Body of pancreas (tissue), 4 donors: ENCODE measurements around the gene CCDC124. TPM values are rescaled to one million over a fixed set of nuclear protein-coding genes. Genes with fewer than 3 reads are reported as not detected.

Experiments
- ATAC-seq: fragments of 150-250 bp; one replicate; pipeline ENCODE4 v1.9.1; 2016
- DNase-seq, 4 donors: peaks; one replicate each; pipeline ENCODE4 v3.0.0-alpha.2; 2019
- H3K27ac ChIP-seq, 4 donors: fragments of 200-600 bp; sonication (generic); 1 replicate in 3 of 4; 2 replicates in 1 of 4; pipeline versions ENCODE4 v1.5.1 to v1.6.1; 2016 to 2019; ENCODE audit warnings: mild to moderate bottlenecking in 1 of 4, mixed read lengths in 1 of 4, moderate library complexity in 1 of 4
- H3K27me3 ChIP-seq, 2 donors: fragments of 200-600 bp; sonication (generic); one replicate each; pipeline ENCODE4 v1.6.0; 2016; ENCODE audit warnings: mild to moderate bottlenecking in 1 of 2
- H3K36me3 ChIP-seq, 2 donors: fragments of 200-600 bp; sonication (generic); replicated peaks in 1 of 2; 2 replicates each; pipeline ENCODE4 v1.5.1; 2016; ENCODE audit warnings: low read depth in 2 of 2; ENCODE audit not compliant: insufficient read depth in 1 of 2
- H3K4me1 ChIP-seq: fragments of 200-600 bp; sonication (generic); one replicate; pipeline ENCODE4 v1.6.0; 2016
- H3K4me3 ChIP-seq, 2 donors: fragments of 200-600 bp; sonication (generic); 1 replicate in 1 of 2; 2 replicates in 1 of 2; pipeline ENCODE4 v1.5.1; 2016 to 2019
- H3K9me3 ChIP-seq, 3 donors: fragments of 200-600 bp; sonication (generic); 1 replicate in 2 of 3; 2 replicates in 1 of 3; pipeline ENCODE4 v1.5.1; 2016
- POLR2A ChIP-seq, 3 donors: fragments of 450-650 bp; IDR thresholded peaks; one replicate each; pipeline ENCODE4 v1.6.1; 2016; ENCODE audit warnings: antibody characterized with exemption in 3 of 3, mild to moderate bottlenecking in 2 of 3
- WGBS, 2 donors: methylation state at CpG; one replicate each; pipeline ENCODE4 v1.1.5; 2017; 5-methylcytosine and 5-hydroxymethylcytosine counted together
- intact Hi-C: fragments of 100-400 bp; cut with DNase I; formaldehyde crosslinking; loops from one replicate; pipeline ENCODE4 v1.15.1; 2023
- total RNA-seq, 2 donors: library from RNA; depleted of rRNA; stranded (reverse); fragments of >200 nt; gene quantifications; one replicate each; pipeline ENCODE4 v1.1.0, GENCODE V29; 2016
- TF ChIP-seq, protein P1 (sequence below), 7 experiments: fragments of 450-650 bp in 4 of 7; fragments of 200-600 bp in 3 of 7; sonication (generic) in 3 of 7; IDR thresholded peaks; one replicate each; pipeline ENCODE4 v1.5.1; 2016 to 2019; ENCODE audit warnings: antibody characterized with exemption in 7 of 7

Gene CCDC124
- total RNA-seq, 2 donors from 2014 or later: 25.2 to 84.0 TPM

DNA sequence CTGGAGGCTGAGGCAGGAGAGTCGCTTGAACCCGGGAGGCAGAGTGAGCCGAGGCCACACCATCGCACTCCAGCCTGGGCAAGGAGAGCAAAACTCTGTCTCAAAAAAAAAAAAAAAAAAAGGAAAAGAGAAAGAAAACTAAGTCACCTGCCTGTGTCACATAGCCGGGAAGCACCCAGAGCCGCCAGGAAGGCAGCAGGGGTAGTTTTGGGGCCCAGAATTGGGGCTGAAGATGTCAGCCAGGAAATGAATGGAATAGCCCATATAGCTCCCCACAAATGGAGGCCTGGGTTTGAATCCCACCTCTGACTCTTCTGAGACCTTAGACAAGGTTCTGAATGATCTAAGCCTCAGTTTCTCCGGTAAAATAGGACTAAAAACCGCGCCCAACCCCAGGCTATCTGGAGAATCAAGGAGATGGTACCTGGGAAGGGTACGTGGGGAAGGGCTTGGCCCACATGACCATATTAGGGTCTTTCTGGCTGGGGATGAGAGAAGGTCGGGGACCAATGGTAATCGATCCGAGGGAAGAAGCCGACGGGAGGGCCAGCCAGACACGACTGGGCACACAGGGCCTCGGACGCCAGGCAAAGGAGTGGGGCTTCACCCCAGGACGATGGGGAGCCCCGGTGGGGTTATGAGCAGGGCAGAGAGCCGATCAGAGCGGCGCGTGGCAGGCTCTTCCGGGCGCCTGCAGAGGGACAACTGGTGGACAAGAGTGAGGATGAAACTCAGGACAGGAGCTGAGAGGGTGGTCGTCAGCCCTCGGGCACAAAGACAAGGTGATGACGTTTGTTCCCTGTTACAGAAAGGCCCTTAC is 14.4 kb downstream of the CCDC124 start:
- ATAC-seq (peak; percentile 36), DNase-seq (peak in 3 of 4 donors; percentile 18 to 37 (median 29))
- Histone ChIP-seq H3K4me3 (peak overlapping the region in 1 of 2 donors; percentile 15), H3K9me3 (no peaks in the 10 kb centered on the region), H3K27ac (peak overlapping the region in 3 of 4 donors; percentile 45 to 61 (median 46)), H3K4me1 (peaks cover 41% of the 10 kb centered on the region), H3K36me3 (no peaks in the 10 kb centered on the region), H3K27me3 (peaks cover 0 to 23% of the 10 kb centered on the region in 2 donors)
- TF ChIP-seq, protein P1, sequence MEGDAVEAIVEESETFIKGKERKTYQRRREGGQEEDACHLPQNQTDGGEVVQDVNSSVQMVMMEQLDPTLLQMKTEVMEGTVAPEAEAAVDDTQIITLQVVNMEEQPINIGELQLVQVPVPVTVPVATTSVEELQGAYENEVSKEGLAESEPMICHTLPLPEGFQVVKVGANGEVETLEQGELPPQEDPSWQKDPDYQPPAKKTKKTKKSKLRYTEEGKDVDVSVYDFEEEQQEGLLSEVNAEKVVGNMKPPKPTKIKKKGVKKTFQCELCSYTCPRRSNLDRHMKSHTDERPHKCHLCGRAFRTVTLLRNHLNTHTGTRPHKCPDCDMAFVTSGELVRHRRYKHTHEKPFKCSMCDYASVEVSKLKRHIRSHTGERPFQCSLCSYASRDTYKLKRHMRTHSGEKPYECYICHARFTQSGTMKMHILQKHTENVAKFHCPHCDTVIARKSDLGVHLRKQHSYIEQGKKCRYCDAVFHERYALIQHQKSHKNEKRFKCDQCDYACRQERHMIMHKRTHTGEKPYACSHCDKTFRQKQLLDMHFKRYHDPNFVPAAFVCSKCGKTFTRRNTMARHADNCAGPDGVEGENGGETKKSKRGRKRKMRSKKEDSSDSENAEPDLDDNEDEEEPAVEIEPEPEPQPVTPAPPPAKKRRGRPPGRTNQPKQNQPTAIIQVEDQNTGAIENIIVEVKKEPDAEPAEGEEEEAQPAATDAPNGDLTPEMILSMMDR (IDR thresholded peaks at IDR 0.05): no peak
- no peak for TF ChIP-seq POLR2A (IDR thresholded peaks at IDR 0.05)
- WGBS, 2 donors: 19 to 57% methylated on average over 6 to 29 of the region's 29 CpGs
- intact Hi-C loops: no loop called here

DNA sequence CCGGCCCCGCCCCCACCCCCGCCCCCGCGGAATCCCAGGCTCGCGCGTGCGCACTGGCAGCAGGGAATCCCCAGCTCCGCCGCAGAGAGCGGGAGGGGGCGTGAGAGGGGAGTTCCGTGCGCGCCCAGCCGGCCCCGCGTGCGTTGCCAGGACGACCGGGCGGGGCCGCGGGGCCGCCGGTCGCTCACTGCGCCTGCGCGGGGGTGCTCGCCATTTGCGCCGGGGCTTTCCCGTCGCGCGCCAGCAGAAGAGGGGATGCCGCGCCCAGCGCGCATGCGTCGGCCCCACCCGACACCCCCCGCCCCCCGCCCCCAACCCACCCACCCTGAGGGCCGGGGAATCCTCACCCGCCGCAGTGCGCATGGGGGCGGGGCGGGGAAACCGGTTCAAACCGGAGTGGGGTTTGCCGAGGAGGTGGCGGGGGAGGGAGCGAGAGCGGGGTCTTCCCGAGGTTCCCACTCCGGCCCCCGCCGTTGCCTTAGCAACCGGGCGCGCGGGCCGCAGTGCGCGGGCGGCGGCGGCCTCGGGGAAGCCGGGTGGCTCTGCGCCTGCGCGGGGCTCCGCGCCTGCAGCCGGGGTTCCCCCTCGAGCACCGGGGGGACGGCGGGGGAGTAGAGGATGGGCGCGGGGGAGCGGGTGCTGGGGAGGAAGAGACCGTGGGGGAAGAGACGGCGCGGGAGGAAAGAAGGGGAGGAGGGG is 15.1 kb downstream of the CCDC124 start:
- Histone ChIP-seq H3K27me3 (peaks cover 0 to 31% of the 10 kb centered on the region in 2 donors), H3K4me3 (peak overlapping the region; percentile 16 to 34), H3K4me1 (peaks cover 49% of the 10 kb centered on the region), H3K9me3 (no peaks in the 10 kb centered on the region), H3K27ac (peak overlapping the region in 2 of 4 donors; percentile 8 to 33), H3K36me3 (no peaks in the 10 kb centered on the region)
- DNase-seq (peak; percentile 88 to 94 (median 92)), ATAC-seq (peak; percentile 92)
- TF ChIP-seq, protein P1 (IDR thresholded peaks at IDR 0.05): no peak
- TF ChIP-seq POLR2A (IDR thresholded peaks at IDR 0.05): no peak
- intact Hi-C loops: no loop called here
- WGBS, 2 donors: 0% methylated on average over 67 of the region's 92 CpGs; no CpG with 5 or more reads in 1 of the 2 donors

DNA sequence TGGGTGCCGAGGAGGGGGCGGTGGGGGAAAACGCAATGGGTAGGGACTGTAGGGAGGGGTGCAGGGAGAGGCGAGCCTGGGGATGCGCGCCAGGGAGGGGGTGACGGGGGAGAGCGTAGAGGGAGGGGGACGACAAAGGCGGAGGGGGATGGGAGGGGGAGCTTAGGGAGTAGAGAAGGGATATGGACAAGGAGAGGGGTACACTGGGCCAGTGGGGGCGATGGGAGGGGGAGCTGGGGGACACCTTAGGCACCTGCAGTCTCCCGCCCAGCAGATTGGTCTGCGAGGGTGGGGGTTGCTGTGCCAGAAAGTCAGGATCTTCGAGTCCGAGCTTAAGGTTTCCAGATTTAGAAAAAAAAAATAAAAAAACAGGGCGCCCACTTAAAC is 15.7 kb downstream of the CCDC124 start:
- peaks cover 50% of the 10 kb centered on the region for H3K4me1 ChIP-seq
- no peaks in the 10 kb centered on the region for H3K36me3 ChIP-seq
- peak in 1 of 4 donors; percentile 35 for DNase-seq
- H3K27me3 ChIP-seq: peaks cover 0 to 37% of the 10 kb centered on the region in 2 donors
- no peaks in the 10 kb centered on the region for H3K9me3 ChIP-seq
- intact Hi-C loops: no loop called here
- H3K4me3 ChIP-seq: peak overlapping the region; percentile 16 to 34
- ATAC-seq: no peak
- WGBS, 2 donors: 0 to 2% methylated on average over 13 to 14 of the region's 16 CpGs
- H3K27ac ChIP-seq: peak overlapping the region in 1 of 4 donors; percentile 33
- no peak for TF ChIP-seq POLR2A (IDR thresholded peaks at IDR 0.05)
- TF ChIP-seq, protein P1 (IDR thresholded peaks at IDR 0.05): no peak

DNA sequence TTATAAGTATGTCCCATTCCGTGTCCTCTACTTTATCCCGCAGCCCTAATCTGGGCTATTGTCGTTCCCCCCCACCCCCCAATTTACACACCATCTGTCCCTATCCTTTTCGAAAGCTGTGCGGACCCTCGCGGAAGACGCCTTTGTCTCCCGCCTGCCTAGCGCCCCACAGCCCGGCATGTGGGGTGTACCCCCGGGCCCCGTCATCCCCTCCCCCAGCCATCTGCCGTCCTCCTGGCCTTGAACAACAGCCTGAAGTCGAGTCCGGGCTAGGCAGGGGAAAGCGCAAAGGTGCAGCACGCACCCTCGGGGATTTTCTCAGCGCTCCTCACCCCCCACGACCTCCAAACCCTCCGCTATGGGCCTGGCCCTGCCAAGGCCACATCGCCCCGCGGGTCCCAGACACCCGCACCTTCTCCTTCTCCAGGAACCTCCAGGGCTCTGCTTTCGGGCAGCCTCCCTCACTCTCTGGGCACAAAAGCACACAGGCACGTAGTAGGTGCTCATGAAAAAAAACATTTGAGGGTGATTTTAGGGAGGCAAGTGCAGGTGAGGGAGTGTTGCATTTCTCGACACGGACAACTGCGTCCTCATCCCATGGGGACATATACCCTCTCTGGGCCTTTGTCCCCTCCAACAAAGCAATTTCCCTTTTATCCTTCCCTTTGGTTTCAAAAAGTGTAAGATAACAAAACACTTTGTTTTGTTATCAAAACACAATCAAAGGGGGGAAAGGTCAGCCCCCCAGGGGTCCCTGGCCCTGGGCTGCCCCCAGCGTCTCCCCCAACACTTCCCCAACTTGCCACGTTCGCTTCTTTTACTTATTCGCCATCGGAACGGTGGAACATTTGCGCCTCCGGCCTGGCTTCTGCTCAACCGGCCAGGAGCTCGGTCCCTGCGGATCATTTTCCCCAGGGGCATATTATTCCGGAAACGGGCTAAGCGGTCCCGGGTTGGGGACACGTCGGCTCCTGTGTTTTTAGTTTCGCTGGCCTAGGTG is 16.4 kb downstream of the CCDC124 start:
- H3K27ac ChIP-seq: no peak overlapping the region
- H3K36me3 ChIP-seq: no peaks in the 10 kb centered on the region
- no peak overlapping the region for H3K4me3 ChIP-seq
- DNase-seq: no peak
- intact Hi-C loops: no loop called here
- 16 to 17% methylated on average over 38 to 49 of the region's 49 CpGs for WGBS, 2 donors
- peaks cover 0 to 44% of the 10 kb centered on the region in 2 donors for H3K27me3 ChIP-seq
- peaks cover 50% of the 10 kb centered on the region for H3K4me1 ChIP-seq
- no peak for TF ChIP-seq POLR2A (IDR thresholded peaks at IDR 0.05)
- TF ChIP-seq, protein P1 (IDR thresholded peaks at IDR 0.05): no peak
- no peaks in the 10 kb centered on the region for H3K9me3 ChIP-seq
- ATAC-seq: no peak
